GM12872 (cell line): ENCODE data around the gene ZNF577.

Experiments
- TF ChIP-seq, protein P1 (sequence below): IDR thresholded peaks from 3 replicates; pipeline ENCODE4 v1.5.1; 2011; ENCODE audit warnings: low read depth, mild to moderate bottlenecking, low read length, moderate library complexity; ENCODE audit not compliant: insufficient read depth

Gene ZNF577

DNA sequence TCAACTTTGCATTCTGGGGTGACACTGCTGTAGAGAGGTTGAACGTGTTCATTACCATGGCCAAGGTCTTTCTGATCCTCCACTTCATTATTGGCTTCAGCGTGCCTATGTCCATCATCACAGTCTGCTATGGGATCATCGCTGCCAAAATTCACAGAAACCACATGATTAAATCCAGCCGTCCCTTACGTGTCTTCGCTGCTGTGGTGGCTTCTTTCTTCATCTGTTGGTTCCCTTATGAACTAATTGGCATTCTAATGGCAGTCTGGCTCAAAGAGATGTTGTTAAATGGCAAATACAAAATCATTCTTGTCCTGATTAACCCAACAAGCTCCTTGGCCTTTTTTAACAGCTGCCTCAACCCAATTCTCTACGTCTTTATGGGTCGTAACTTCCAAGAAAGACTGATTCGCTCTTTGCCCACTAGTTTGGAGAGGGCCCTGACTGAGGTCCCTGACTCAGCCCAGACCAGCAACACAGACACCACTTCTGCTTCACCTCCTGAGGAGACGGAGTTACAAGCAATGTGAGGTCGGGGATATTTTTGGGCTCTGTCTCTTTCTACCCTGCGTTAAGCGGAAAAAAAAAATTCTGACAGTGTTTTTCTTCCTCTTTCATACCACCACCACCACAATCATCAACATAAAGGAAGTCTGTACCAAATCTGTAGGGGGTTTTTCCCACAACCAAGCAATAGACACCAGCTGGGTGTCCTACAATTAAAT lies 63.3 kb downstream of the ZNF577 start:
- TF ChIP-seq, protein P1, sequence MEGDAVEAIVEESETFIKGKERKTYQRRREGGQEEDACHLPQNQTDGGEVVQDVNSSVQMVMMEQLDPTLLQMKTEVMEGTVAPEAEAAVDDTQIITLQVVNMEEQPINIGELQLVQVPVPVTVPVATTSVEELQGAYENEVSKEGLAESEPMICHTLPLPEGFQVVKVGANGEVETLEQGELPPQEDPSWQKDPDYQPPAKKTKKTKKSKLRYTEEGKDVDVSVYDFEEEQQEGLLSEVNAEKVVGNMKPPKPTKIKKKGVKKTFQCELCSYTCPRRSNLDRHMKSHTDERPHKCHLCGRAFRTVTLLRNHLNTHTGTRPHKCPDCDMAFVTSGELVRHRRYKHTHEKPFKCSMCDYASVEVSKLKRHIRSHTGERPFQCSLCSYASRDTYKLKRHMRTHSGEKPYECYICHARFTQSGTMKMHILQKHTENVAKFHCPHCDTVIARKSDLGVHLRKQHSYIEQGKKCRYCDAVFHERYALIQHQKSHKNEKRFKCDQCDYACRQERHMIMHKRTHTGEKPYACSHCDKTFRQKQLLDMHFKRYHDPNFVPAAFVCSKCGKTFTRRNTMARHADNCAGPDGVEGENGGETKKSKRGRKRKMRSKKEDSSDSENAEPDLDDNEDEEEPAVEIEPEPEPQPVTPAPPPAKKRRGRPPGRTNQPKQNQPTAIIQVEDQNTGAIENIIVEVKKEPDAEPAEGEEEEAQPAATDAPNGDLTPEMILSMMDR, result no peak

DNA sequence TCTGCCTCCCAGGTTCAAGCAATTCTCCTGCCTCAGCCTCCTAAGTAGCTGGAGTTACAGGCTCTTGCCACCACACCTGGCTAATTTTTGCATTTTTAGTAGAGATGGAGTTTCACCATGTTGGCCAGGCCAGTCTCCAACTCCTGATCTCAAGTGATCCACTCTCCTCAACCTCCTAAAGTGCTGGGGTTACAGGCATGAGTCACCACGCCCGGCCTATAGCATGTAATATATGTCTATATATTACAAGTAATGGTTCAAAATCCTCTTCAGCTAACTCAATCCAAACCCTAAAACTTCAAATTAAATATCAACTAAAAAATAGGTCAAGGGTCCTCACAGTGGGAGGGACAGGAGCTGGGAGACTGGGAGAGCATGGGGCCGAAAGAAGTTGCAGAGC lies 64.8 kb downstream of the ZNF577 start:
- TF ChIP-seq, protein P1, result no peak

DNA sequence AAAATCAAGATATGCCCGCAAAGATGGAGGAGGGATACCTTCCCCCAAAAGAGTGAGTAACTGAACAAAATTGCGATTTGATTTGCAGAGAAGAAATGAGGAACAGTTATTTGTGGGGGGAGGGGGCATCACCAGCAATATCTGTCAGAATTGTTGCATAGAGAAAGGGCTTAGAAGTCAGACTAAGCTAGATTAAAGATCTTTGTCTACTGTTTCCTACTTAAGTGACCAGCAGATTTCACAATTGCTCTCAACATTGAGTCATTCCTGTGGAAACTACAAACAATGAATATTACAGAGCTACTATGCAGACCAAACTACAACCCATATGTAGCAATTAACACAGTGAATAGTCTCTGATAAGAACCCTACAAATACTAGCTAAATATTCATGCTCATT lies 65.4 kb downstream of the ZNF577 start:
- TF ChIP-seq, protein P1, result no peak

DNA sequence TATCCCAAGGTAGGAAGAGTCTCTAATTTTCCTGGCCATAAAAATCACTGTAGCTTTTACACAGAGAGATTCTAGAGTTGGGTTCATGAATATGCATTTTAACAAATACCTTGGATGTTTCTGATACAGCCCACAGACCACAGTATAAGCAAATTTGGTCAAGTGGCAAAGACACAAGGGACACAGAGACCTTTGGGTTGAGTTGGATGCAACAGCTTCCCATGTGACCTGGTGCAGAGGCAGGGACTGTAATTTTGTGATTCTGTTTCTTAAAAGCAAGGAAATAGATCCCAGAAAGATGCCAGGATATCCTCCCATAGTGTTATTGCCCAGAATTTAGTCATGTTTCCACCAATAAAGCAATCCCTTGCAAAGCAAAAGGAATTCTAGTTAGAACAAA lies 65.8 kb downstream of the ZNF577 start:
- TF ChIP-seq, protein P1, result no peak

DNA sequence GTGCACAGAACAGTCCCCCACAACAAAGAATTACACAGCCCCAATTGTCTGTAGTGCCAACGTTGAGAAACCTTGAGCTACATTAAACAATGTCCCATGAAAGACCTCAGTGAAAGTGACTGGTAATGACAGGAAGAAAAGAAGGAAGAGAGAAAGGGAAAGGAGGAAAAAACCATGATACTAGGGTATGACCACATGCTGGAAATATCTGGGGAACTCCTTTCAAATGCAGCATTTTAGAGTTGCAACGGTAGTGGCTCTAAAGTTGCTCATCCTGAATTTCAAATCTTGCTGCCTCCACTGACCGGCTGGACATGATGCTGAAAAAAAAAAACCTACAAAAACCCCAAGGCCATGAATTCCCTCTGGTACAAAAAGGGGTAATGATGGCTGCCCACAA lies 66.3 kb downstream of the ZNF577 start:
- TF ChIP-seq, protein P1, result no peak
